ENCODE data around the gene ZNF609. TPM values are rescaled to one million over a fixed set of nuclear protein-coding genes. Genes with fewer than 3 reads are reported as not detected.

ZNF609 gene
- 49.6 TPM for total RNA-seq

GRCh38 chr15:64460206-64460723 lies at the start of gene ZNF609:
Gene ZNF609, plus strand, starts transcription at chr15:64460578. Its CDS starts 38,842 bp downstream, at chr15:64499420.

Other genes starting within 250 kb of the ZNF609 start
- gene CSNK1G1, start 104.4 kb upstream of the ZNF609 start, total RNA-seq, result 42.1 TPM
- gene PCLAF, start 79.1 kb upstream of the ZNF609 start, total RNA-seq, result 13.6 TPM
- gene TRIP4, start 72.7 kb upstream of the ZNF609 start, total RNA-seq, result 27.2 TPM

Data from camera-type eye (tissue), 1 donor.